Activated CD4-positive, alpha-beta T cell treated with anti-CD3 and anti-CD28 coated beads for 36 hours (primary cell): ENCODE data around the gene ZNF226. TPM values are rescaled to one million over a fixed set of nuclear protein-coding genes. Genes with fewer than 3 reads are reported as not detected.
A peak's percentile ranks its signal among the peaks of the same experiment; 100 is the strongest.
"Not testable (repeated sequence)": the region's sequence is repeated elsewhere in the genome, so short reads cannot be mapped to it uniquely, and the experiment has no call there.

Experiments used
- ATAC-seq: fragments of 200-7000 bp; cut with Tn5 transposase; one replicate; pipeline ENCODE4 v1.10.0; 2021; ENCODE audit warnings: mild to moderate bottlenecking, moderate library complexity
- CTCF ChIA-PET: fragments of 350-600 bp; sonication (Branson Sonifier 250); formaldehyde crosslinking; loops from one replicate; lab custom pipeline; 2021; ENCODE audit warnings: antibody characterized with exemption; lab: Charles Lee
- POLR2A ChIA-PET: fragments of 350-600 bp; sonication (Branson Sonifier 250); formaldehyde crosslinking; loops from one replicate; lab custom pipeline; 2021; ENCODE audit warnings: antibody characterized with exemption, inconsistent platforms; lab: Charles Lee
- DNase-seq: peaks from one replicate; pipeline ENCODE4 v3.0.0-alpha.2; 2020
- H3K27ac Mint-ChIP-seq: one replicate; pipeline ENCODE4 v1.8.0; 2021; ENCODE audit warnings: mixed read lengths
- H3K27me3 Mint-ChIP-seq: one replicate; pipeline ENCODE4 v1.8.0; 2021; ENCODE audit warnings: mixed read lengths
- H3K36me3 Mint-ChIP-seq: one replicate; pipeline ENCODE4 v1.8.0; 2021; ENCODE audit warnings: low read depth, mixed read lengths
- H3K4me1 Mint-ChIP-seq: one replicate; pipeline ENCODE4 v1.8.0; 2021; ENCODE audit warnings: mixed read lengths
- H3K4me3 Mint-ChIP-seq: one replicate; pipeline ENCODE4 v1.8.0; 2021; ENCODE audit warnings: mild to moderate bottlenecking, moderate library complexity, mixed read lengths
- H3K9me3 Mint-ChIP-seq: one replicate; pipeline ENCODE4 v1.8.0; 2021; ENCODE audit warnings: low read depth, mixed read lengths
- intact Hi-C, 2 experiments: fragments of 100-400 bp; cut with DNase I in 1 of 2; cut with micrococcal nuclease in 1 of 2; formaldehyde crosslinking; loops; one replicate each; pipeline versions ENCODE4 v1.14.2 to v1.15.1; 2022 to 2024; cut with DNase I, micrococcal nuclease
- total RNA-seq, 2 experiments: library from RNA; stranded (reverse); gene quantifications; one replicate each; pipeline ENCODE4 v1.2.3, GENCODE V29; 2021

Gene ZNF226
- total RNA-seq, 2 experiments from 2014 or later, result 11.3 to 15.2 TPM

DNA sequence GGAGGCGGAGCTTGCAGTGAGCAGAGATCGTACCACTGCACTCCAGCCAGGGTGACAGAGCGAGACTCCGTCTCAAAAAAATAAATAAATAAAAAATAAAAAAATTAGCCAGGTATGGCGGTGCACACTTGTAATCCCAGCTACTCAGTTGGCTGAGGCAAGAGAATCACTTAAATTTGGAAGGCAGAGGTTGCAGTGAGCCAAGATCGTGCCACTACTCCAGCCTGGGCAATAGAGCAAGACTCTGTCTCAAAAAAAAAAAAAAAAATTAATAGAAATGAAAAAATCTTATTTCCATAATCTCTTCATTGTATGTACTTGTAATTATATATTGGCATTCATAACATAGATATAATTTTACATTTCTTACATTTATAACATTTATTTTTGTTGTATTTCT, 5.8 kb downstream of the ZNF226 start:
- ATAC-seq, CTCF ChIA-PET, H3K4me3 Mint-ChIP-seq, intact Hi-C loops, H3K27ac Mint-ChIP-seq, H3K27me3 Mint-ChIP-seq, DNase-seq, POLR2A ChIA-PET: not testable (repeated sequence)
- Mint-ChIP-seq H3K9me3 (peaks cover 52% of the 10 kb centered on the region), H3K36me3 (peaks cover 92% of the 10 kb centered on the region), H3K4me1 (peaks cover 21% of the 10 kb centered on the region)

DNA sequence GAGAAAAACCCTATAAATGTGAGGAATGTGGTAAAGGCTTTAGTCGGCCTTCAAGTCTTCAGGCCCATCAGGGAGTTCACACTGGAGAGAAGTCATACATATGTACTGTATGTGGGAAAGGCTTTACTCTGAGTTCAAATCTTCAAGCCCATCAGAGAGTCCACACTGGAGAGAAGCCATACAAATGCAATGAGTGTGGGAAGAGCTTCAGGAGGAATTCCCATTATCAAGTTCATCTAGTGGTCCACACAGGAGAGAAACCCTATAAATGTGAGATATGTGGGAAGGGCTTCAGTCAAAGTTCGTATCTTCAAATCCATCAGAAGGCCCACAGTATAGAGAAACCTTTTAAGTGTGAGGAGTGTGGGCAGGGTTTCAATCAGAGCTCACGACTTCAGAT, 11.7 kb downstream of the ZNF226 start:
- Mint-ChIP-seq H3K36me3 (peaks cover 71% of the 10 kb centered on the region), H3K27me3 (no peaks in the 10 kb centered on the region), H3K4me1 (no peaks in the 10 kb centered on the region), H3K4me3 (no peak overlapping the region), H3K9me3 (peaks cover 71% of the 10 kb centered on the region), H3K27ac (no peak overlapping the region)
- ChIA-PET CTCF (no interaction called here), POLR2A (no interaction called here)
- DNase-seq, result no peak
- no peak for ATAC-seq
- intact Hi-C loops, result no loop called here

DNA sequence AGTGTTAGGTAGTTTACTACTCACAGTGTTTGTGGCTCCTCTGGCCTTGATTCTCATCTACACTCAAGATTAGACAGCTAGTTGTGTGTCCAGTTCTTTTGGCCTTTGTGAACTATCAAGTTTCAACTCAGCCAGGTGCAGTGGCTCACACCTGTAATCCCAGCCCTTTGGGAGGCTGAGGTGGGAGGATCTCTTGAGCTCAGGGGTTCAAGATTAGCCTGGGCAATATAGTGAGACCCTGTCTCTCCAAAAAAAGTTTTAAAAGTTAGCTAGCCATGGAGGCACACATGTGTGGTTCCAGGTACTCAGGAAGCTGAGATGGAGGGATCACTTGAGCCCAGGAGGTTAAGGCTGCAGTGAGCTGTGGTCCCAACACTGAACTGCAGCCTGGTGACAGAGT, 16.1 kb downstream of the ZNF226 start:
- POLR2A ChIA-PET, result no interaction called here
- H3K36me3 Mint-ChIP-seq, result peaks cover 34% of the 10 kb centered on the region
- H3K9me3 Mint-ChIP-seq, result peaks cover 71% of the 10 kb centered on the region
- H3K27me3 Mint-ChIP-seq, result no peaks in the 10 kb centered on the region
- H3K27ac Mint-ChIP-seq, result no peak overlapping the region
- intact Hi-C loops, result no loop called here
- no peak for DNase-seq
- H3K4me3 Mint-ChIP-seq, result no peak overlapping the region
- CTCF ChIA-PET, result no interaction called here
- ATAC-seq, result no peak
- no peaks in the 10 kb centered on the region for H3K4me1 Mint-ChIP-seq

DNA sequence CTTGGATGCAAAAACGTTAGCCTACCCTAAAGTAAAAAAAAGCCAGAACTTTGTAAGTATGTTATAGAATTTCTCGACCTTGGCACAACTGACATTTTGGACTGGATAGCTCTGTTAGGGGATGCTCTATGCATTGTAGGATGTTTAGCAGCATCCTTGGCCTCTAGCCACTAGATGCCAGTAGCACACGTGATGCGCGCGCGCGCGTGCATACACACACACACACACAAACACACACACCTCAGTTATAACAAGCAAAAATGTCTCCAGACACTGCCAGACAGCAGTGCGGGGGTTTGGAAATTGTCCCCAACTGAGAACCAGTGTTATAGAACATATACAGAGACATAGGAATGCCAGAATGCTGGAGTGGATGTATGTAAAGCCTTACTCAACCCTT, 17.2 kb downstream of the ZNF226 start:
- H3K4me1 Mint-ChIP-seq, result no peaks in the 10 kb centered on the region
- H3K27ac Mint-ChIP-seq, result no peak overlapping the region
- H3K9me3 Mint-ChIP-seq, result peaks cover 65% of the 10 kb centered on the region
- ChIA-PET POLR2A (no interaction called here), CTCF (no interaction called here)
- no peak overlapping the region for H3K4me3 Mint-ChIP-seq
- intact Hi-C loops, result no loop called here
- no peak for ATAC-seq
- H3K36me3 Mint-ChIP-seq, result peaks cover 27% of the 10 kb centered on the region
- no peaks in the 10 kb centered on the region for H3K27me3 Mint-ChIP-seq
- no peak for DNase-seq

DNA sequence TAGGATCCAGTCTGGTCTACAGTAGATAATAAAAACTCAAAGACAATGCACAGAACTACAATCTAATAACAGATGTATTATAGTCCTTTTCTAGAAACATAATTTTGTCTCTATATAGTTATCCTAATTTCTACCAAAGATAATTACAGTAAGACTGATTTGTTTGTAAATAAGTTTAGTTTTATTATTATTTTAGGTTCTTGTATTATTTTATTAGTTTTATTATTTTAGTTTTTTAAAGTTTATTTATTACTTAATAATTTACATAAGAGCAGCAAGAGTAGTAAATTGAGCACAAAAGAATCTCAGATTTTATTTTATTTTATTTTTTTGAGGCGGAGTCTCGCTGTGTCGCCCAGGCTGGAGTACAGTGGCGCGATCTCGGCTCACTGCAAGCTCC, 25.1 kb downstream of the ZNF226 start:
- Mint-ChIP-seq H3K9me3 (peaks cover 36% of the 10 kb centered on the region), H3K27ac (no peak overlapping the region), H3K4me3 (no peak overlapping the region), H3K4me1 (no peaks in the 10 kb centered on the region), H3K27me3 (no peaks in the 10 kb centered on the region), H3K36me3 (peaks cover 17% of the 10 kb centered on the region)
- intact Hi-C loops, result no loop called here
- no peak for DNase-seq
- ATAC-seq, result no peak
- POLR2A ChIA-PET, result no interaction called here
- CTCF ChIA-PET, result no interaction called here

DNA sequence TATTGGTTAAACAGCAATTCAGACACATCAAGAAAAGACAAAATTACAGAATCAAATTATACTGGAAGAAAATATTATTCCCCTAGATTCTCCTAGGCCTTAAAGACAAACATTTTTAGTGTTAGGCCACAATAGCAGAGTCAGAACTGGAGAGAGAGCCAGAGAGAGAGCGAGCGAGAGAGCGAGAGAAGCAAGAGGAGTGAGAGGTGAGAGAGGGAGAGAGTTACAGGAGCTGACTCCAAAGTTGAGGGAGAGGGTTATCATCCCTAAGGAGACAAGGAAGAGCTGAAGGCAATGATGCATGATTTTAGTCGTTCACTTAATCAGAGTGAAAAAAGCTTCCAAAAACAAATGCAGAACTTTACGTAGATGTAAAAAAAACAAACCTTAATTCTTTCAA, 27.2 kb downstream of the ZNF226 start:
- no peak for ATAC-seq
- Mint-ChIP-seq H3K36me3 (peaks cover 16% of the 10 kb centered on the region), H3K9me3 (peaks cover 37% of the 10 kb centered on the region)

DNA sequence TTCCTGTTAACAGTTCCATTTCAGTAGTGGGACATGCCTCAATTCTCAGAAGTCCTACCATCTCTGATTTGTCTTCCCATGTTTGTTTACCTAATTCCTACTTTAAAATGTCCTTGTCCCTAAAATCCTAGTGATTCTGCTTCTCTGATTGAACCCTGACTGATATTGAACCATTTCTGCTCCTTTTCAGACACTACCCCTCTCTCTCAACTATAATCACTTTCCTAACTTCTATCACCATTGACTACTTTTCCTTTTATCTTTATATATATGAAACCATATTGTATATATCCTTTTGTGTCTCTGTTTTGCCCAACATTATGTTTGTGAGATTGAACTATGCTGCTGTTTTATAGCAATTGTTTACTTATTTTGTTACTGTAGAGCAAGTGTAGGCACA, 31.9 kb downstream of the ZNF226 start:
- ChIA-PET CTCF (no interaction called here), POLR2A (no interaction called here)
- H3K4me3 Mint-ChIP-seq, result no peak overlapping the region
- intact Hi-C loops, result no loop called here
- H3K27ac Mint-ChIP-seq, result no peak overlapping the region
- peaks cover 28% of the 10 kb centered on the region for H3K9me3 Mint-ChIP-seq
- no peak for ATAC-seq
- DNase-seq, result no peak
- peaks cover 17% of the 10 kb centered on the region for H3K36me3 Mint-ChIP-seq
- H3K27me3 Mint-ChIP-seq, result no peaks in the 10 kb centered on the region
- H3K4me1 Mint-ChIP-seq, result no peaks in the 10 kb centered on the region

More for the DNA sequence above, 27.2 kb downstream of the ZNF226 start:
- ChIA-PET CTCF (no interaction called here), POLR2A (no interaction called here)
- intact Hi-C loops, result no loop called here
- H3K4me3 Mint-ChIP-seq, result no peak overlapping the region
- H3K4me1 Mint-ChIP-seq, result no peaks in the 10 kb centered on the region
- H3K27me3 Mint-ChIP-seq, result no peaks in the 10 kb centered on the region
- H3K27ac Mint-ChIP-seq, result no peak overlapping the region
- no peak for DNase-seq

DNA sequence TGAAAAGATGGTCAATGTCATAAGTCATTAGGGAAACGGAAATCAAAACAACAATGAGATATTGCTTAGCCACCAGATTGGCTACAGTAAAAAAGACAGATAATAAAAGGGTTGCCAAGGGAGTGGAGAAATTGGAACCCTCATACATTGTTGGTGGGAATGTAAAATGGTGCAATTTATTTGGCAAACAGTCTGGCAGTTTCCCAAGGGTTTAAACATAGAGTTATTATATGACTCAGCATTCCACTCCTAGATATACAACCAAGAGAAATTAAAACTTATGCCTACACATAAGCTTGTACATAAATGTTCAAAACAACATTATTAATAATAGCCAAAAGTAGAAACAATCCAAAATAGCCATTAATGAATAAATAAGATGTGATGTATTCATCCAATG, 37.6 kb downstream of the ZNF226 start:
- Mint-ChIP-seq H3K27ac (no peak overlapping the region), H3K36me3 (peaks cover 12% of the 10 kb centered on the region), H3K4me1 (peaks cover 2% of the 10 kb centered on the region), H3K4me3 (no peak overlapping the region), H3K9me3 (peaks cover 16% of the 10 kb centered on the region), H3K27me3 (peaks cover 3% of the 10 kb centered on the region)
- DNase-seq, result no peak
- ChIA-PET POLR2A (no interaction called here), CTCF (no interaction called here)
- intact Hi-C loops, result no loop called here
- ATAC-seq, result no peak

DNA sequence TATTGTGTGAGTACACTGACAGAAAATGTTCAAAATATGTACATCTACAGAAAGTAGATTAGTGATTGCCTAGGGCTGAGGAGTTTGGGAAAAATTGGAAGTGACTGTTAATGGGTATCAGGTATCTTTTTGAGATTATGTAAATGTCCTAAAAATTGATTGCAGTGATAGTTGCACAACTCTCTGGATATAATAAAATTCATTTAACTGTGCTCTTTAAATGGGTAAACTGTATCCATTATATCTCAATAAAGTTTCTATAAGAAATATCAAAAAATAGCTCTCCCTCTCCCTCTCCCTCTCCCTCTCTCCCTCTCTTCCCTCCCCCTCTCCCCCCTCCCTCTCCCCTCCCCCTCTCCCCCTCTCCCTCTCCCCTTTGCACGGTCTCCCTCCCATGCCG, 38.1 kb downstream of the ZNF226 start:
- Mint-ChIP-seq H3K9me3 (peaks cover 16% of the 10 kb centered on the region), H3K27me3 (peaks cover 3% of the 10 kb centered on the region), H3K4me3 (no peak overlapping the region), H3K27ac (no peak overlapping the region), H3K36me3 (peaks cover 12% of the 10 kb centered on the region), H3K4me1 (peaks cover 4% of the 10 kb centered on the region)
- CTCF ChIA-PET, result no interaction called here
- ATAC-seq (no peak), DNase-seq (no peak)
- intact Hi-C loops, result no loop called here
- POLR2A ChIA-PET, result no interaction called here

DNA sequence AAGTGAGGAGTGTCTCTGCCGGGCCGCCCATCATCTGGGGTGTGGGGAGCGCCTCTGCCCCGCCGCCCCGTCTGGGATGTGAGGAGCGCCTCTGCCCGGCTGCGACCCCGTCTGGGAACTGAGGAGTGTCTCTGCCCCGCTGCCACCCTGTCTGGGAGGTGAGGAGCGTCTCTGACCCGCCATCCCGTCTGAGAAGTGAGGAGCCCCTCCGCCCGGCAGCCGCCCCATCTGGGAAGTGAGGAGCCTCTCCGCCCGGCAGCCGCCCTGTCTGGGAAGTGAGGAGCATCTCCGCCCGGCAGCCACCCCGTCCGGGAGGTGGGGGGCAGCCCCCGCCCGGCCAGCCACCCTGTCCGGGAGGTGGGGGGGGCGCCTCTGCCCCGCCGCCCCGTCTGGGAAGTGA, 39.0 kb downstream of the ZNF226 start:
- Mint-ChIP-seq H3K36me3 (peaks cover 11% of the 10 kb centered on the region), H3K9me3 (peaks cover 17% of the 10 kb centered on the region)
- POLR2A ChIA-PET, intact Hi-C loops, DNase-seq, H3K4me1 Mint-ChIP-seq, CTCF ChIA-PET, H3K4me3 Mint-ChIP-seq, H3K27me3 Mint-ChIP-seq, H3K27ac Mint-ChIP-seq, ATAC-seq: not testable (repeated sequence)

DNA sequence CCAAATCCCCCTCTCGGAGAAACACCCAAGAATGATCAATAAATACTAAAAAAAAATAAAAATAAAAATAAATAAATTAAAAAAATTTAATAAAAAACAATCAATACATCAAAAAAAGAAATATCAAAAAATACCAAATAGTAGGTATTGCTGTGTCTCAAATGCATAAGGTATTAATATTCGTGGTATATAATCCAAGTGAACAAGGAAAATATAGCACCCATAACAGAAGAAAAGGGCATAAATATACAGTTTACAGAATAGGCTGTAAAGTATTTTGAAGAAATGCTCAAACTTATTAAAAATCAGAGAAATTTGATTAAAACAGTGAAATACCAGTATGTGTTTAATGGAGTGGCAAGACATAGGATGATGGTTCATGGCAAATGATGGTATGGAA, 39.9 kb downstream of the ZNF226 start:
- peaks cover 8% of the 10 kb centered on the region for H3K36me3 Mint-ChIP-seq
- ChIA-PET CTCF (no interaction called here), POLR2A (no interaction called here)
- H3K27ac Mint-ChIP-seq, result no peak overlapping the region
- intact Hi-C loops, result no loop called here
- ATAC-seq, result no peak
- peaks cover 3% of the 10 kb centered on the region for H3K27me3 Mint-ChIP-seq
- no peak overlapping the region for H3K4me3 Mint-ChIP-seq
- peaks cover 4% of the 10 kb centered on the region for H3K4me1 Mint-ChIP-seq
- no peak for DNase-seq
- peaks cover 17% of the 10 kb centered on the region for H3K9me3 Mint-ChIP-seq

DNA sequence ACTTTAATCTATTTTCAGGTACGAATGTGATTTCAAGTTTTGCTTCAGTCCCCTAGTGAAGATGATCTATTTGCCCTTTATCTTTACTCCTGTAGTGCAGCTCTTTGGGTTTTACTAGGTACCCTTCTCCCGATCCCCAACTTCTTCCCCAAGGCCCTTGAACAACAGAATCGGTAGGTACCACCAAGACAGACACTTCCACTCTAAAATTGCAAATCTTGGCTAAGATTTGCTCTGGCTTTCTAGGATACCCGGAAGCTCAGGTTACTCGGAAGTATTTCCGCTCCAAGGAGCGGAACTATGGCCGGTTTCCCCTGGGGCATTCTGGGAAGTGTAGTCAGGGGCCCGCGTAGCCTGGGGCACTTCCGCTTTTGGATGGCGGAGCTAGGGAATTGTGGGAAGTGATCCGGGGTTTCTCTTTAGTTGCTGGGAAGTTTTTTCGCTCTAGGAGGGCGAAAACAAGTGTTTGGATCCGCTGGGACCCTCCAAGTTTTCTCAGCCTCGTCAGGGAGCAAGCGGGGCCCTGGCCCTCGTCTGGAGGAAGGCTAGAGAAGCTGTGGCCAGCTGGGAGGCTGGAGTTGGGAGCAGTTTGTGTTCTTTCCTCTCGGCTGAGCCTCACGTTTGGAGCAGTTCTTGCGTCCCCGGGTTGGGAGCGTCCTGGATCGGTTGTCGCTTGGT, 42.4 kb downstream of the ZNF226 start:
- DNase-seq (peak; percentile 84), ATAC-seq (peak; percentile 93)
- Mint-ChIP-seq H3K4me3 (peak overlapping the region; percentile 80), H3K27ac (peak overlapping the region; percentile 73), H3K9me3 (peaks cover 14% of the 10 kb centered on the region), H3K27me3 (peaks cover 2% of the 10 kb centered on the region), H3K4me1 (peaks cover 4% of the 10 kb centered on the region), H3K36me3 (peaks cover 8% of the 10 kb centered on the region)
- CTCF ChIA-PET, result interaction anchor here (0.6 to 0.8 kb wide), 3 partner anchors 98 to 679 kb away, joined by 3 to 4 read pairs (median 3); partner anchors contain the start of gene ZNF235
- intact Hi-C loops, result loop anchor here (1.0 to 2.0 kb wide), 12 partner anchors 42 to 293 kb away; partner anchors contain the start of genes ZNF225 (in 2 of the 2), ZNF180 (in 1 of the 2), ZNF221 (in 1 of the 2) and ZNF222 (in 1 of the 2)
- POLR2A ChIA-PET, result interaction anchor here (1.2 kb wide), 1 partner anchor 42 kb away, joined by 5 read pairs; the partner anchor contains the start of gene ZNF226
